Upper lobe of left lung (tissue), 4 donors: ENCODE measurements around the gene ZBED2.

Source experiments
- POLR2AphosphoS5 ChIP-seq, 2 donors: sonication (generic); formaldehyde crosslinking; IDR thresholded peaks; one replicate each; pipeline ENCODE4 v1.5.1; 2017; ENCODE audit warnings: antibody characterized with exemption in 2 of 2
- TF ChIP-seq, protein P1 (sequence below), 6 experiments: fragments of 450-650 bp in 4 of 6; fragments of 200-600 bp in 2 of 6; sonication (generic) in 2 of 6; IDR thresholded peaks; one replicate each; pipeline ENCODE4 v1.5.1; 2016 to 2019; ENCODE audit warnings: antibody characterized with exemption in 6 of 6

- TF ChIP-seq, protein P1, sequence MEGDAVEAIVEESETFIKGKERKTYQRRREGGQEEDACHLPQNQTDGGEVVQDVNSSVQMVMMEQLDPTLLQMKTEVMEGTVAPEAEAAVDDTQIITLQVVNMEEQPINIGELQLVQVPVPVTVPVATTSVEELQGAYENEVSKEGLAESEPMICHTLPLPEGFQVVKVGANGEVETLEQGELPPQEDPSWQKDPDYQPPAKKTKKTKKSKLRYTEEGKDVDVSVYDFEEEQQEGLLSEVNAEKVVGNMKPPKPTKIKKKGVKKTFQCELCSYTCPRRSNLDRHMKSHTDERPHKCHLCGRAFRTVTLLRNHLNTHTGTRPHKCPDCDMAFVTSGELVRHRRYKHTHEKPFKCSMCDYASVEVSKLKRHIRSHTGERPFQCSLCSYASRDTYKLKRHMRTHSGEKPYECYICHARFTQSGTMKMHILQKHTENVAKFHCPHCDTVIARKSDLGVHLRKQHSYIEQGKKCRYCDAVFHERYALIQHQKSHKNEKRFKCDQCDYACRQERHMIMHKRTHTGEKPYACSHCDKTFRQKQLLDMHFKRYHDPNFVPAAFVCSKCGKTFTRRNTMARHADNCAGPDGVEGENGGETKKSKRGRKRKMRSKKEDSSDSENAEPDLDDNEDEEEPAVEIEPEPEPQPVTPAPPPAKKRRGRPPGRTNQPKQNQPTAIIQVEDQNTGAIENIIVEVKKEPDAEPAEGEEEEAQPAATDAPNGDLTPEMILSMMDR (IDR thresholded peaks at IDR 0.05) = peak in 1 of 6 experiments; percentile 25
- TF ChIP-seq POLR2AphosphoS5 (IDR thresholded peaks at IDR 0.05) = no peak
Observed at GRCh38 chr3:111621535-111621934, 26.4 kb upstream of the ZBED2 start.
